Measurements from ENCODE around the gene ROBO2. TPM values are rescaled to one million over a fixed set of nuclear protein-coding genes. Genes with fewer than 3 reads are reported as not detected.

ROBO2 gene
- total and polyA plus RNA-seq, 2 experiments from 2014 or later = 1.2 to 14.3 TPM

- TF ChIP-seq EZH2 (IDR thresholded peaks at IDR 0.05; ENCODE audit: borderline replicate concordance) = no peak
- TF ChIP-seq CTCF (IDR thresholded peaks at IDR 0.05; ENCODE audit: poor library complexity) = no peak
- no peak for TF ChIP-seq EZH2phosphoT487 (IDR thresholded peaks at IDR 0.05; ENCODE audit: low read depth, severe bottlenecking, unreplicated experiment)
- Histone ChIP-seq H3K9me3 (ENCODE audit: low read depth) (no peaks in the 10 kb centered on the region), H3K4me1 (ENCODE audit: insufficient read depth) (no peaks in the 10 kb centered on the region), H3K4me2 (no peak overlapping the region), H3K9me2 (replicated peaks; ENCODE audit: insufficient read depth) (no peaks in the 10 kb centered on the region), H3K27me3 (no peaks in the 10 kb centered on the region), H3K36me3 (replicated peaks; ENCODE audit: insufficient read depth, low read depth) (no peaks in the 10 kb centered on the region), H3K4me3 (no peak overlapping the region), H4K20me1 (ENCODE audit: insufficient read depth, poor library complexity, severe bottlenecking) (no peaks in the 10 kb centered on the region), H3K79me2 (no peaks in the 10 kb centered on the region), H3K27ac (no peak overlapping the region), H2AFZ (no peak overlapping the region)
- 71% methylated on average over 5 of the region's 5 CpGs for WGBS (ENCODE audit: low lambda C conversion rate, missing lambda C conversion rate)
- no peak for DNase-seq (ENCODE audit: low spot score)
Measured at GRCh38 chr3:77370413-77370812, 330.5 kb downstream of the ROBO2 start.

DNA sequence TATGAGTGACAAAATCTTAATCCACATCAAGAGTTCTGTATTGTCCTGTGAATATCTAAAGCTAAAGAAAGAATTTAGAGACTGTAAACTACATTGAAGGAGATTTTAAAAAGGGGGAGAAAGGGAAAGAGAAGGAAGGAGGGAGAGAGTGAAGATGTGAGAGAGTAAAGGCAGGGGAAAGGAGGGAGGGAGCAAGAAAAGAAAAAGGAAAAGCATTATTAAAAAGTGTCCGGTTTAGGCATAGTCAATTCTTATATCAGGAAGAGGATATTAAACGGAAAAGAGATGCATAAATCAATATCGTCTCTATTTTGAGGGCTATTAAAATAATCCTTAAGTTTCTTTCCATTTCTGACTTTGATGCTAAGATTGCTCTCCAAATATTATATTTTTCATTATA, 332.1 kb downstream of the ROBO2 start:
- no peaks in the 10 kb centered on the region for H3K36me3 ChIP-seq (replicated peaks; ENCODE audit: insufficient read depth, low read depth)
- H4K20me1 ChIP-seq (ENCODE audit: insufficient read depth, poor library complexity, severe bottlenecking) = no peaks in the 10 kb centered on the region
- H3K9me2 ChIP-seq (replicated peaks; ENCODE audit: insufficient read depth) = no peaks in the 10 kb centered on the region
- H3K4me1 ChIP-seq (ENCODE audit: insufficient read depth) = no peaks in the 10 kb centered on the region
- no peaks in the 10 kb centered on the region for H3K27me3 ChIP-seq
- no peak for DNase-seq (ENCODE audit: low spot score)
- TF ChIP-seq EZH2 (IDR thresholded peaks at IDR 0.05; ENCODE audit: borderline replicate concordance) (no peak), EZH2phosphoT487 (IDR thresholded peaks at IDR 0.05; ENCODE audit: low read depth, severe bottlenecking, unreplicated experiment) (no peak), CTCF (IDR thresholded peaks at IDR 0.05; ENCODE audit: poor library complexity) (no peak)
- no peak overlapping the region for H3K4me3 ChIP-seq
- no peaks in the 10 kb centered on the region for H3K9me3 ChIP-seq (ENCODE audit: low read depth)
- H3K4me2 ChIP-seq = no peak overlapping the region
- WGBS (ENCODE audit: low lambda C conversion rate, missing lambda C conversion rate) = 65% methylated on average over 3 of the region's 3 CpGs
- no peak overlapping the region for H2AFZ ChIP-seq
- no peak overlapping the region for H3K27ac ChIP-seq
- no peaks in the 10 kb centered on the region for H3K79me2 ChIP-seq

GRCh38 chr3:77372634-77373346, 332.9 kb downstream of the ROBO2 start:
- no peaks in the 10 kb centered on the region for H3K36me3 ChIP-seq (replicated peaks; ENCODE audit: insufficient read depth, low read depth)
- no peak for TF ChIP-seq EZH2phosphoT487 (IDR thresholded peaks at IDR 0.05; ENCODE audit: low read depth, severe bottlenecking, unreplicated experiment)
- TF ChIP-seq EZH2 (IDR thresholded peaks at IDR 0.05; ENCODE audit: borderline replicate concordance) = no peak
- TF ChIP-seq CTCF (IDR thresholded peaks at IDR 0.05; ENCODE audit: poor library complexity) = no peak
- H2AFZ ChIP-seq = no peak overlapping the region
- no peaks in the 10 kb centered on the region for H3K79me2 ChIP-seq
- no peak overlapping the region for H3K27ac ChIP-seq
- H3K4me2 ChIP-seq = no peak overlapping the region
- H3K9me3 ChIP-seq (ENCODE audit: low read depth) = no peaks in the 10 kb centered on the region
- no peaks in the 10 kb centered on the region for H3K4me1 ChIP-seq (ENCODE audit: insufficient read depth)
- H3K27me3 ChIP-seq = no peaks in the 10 kb centered on the region
- H3K9me2 ChIP-seq (replicated peaks; ENCODE audit: insufficient read depth) = no peaks in the 10 kb centered on the region
- DNase-seq (ENCODE audit: low spot score) = no peak
- no peaks in the 10 kb centered on the region for H4K20me1 ChIP-seq (ENCODE audit: insufficient read depth, poor library complexity, severe bottlenecking)
- 90% methylated on average over 2 of the region's 2 CpGs for WGBS (ENCODE audit: low lambda C conversion rate, missing lambda C conversion rate)
- no peak overlapping the region for H3K4me3 ChIP-seq

All from hepatocyte (in vitro differentiated cells).